Measurements from ENCODE around the gene PREX1. TPM values are rescaled to one million over a fixed set of nuclear protein-coding genes. Genes with fewer than 3 reads are reported as not detected.

The PREX1 gene
- total RNA-seq, 1 donor, result 14.1 TPM

DNA sequence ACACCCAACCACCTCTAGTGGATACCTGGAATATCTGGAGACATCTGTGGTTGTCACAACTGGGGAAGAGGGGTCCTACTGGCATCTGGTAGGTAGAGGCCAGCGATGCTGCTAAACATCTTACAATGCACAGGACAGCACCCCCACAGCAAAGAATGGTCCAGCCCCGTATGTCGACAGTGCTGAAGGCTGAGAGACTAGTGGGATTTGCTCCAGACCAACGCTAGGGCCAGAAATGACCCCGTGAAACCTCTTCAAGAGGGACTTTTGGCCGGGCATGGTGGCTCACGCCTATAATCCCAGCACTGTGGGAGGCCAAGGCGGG, 7.2 kb downstream of the PREX1 start:
- H3K79me2 ChIP-seq (ENCODE audit: insufficient read depth, low read length), result no peaks in the 10 kb centered on the region
- H3K9me3 ChIP-seq (ENCODE audit: low read depth, low read length), result no peaks in the 10 kb centered on the region
- H3K27ac ChIP-seq (ENCODE audit: low read depth, low read length), result no peak overlapping the region
- H4K20me1 ChIP-seq (ENCODE audit: insufficient read depth, low read length), result peaks cover 6% of the 10 kb centered on the region
- TF ChIP-seq, protein P1, sequence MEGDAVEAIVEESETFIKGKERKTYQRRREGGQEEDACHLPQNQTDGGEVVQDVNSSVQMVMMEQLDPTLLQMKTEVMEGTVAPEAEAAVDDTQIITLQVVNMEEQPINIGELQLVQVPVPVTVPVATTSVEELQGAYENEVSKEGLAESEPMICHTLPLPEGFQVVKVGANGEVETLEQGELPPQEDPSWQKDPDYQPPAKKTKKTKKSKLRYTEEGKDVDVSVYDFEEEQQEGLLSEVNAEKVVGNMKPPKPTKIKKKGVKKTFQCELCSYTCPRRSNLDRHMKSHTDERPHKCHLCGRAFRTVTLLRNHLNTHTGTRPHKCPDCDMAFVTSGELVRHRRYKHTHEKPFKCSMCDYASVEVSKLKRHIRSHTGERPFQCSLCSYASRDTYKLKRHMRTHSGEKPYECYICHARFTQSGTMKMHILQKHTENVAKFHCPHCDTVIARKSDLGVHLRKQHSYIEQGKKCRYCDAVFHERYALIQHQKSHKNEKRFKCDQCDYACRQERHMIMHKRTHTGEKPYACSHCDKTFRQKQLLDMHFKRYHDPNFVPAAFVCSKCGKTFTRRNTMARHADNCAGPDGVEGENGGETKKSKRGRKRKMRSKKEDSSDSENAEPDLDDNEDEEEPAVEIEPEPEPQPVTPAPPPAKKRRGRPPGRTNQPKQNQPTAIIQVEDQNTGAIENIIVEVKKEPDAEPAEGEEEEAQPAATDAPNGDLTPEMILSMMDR (IDR thresholded peaks at IDR 0.05; ENCODE audit: extremely low read depth, low read depth, low read length), result no peak
- H2AFZ ChIP-seq (ENCODE audit: low read length), result no peak overlapping the region
- no peak for DNase-seq (ENCODE audit: insufficient read length, low spot score, missing footprints)
- no peak overlapping the region for H3K4me3 ChIP-seq (ENCODE audit: insufficient read depth, low read length)
- H3K4me1 ChIP-seq (ENCODE audit: insufficient read depth, low read length), result peaks cover 26% of the 10 kb centered on the region
- H3K4me2 ChIP-seq (ENCODE audit: insufficient read depth, low read length), result no peak overlapping the region
- peaks cover 4% of the 10 kb centered on the region for H3K27me3 ChIP-seq (ENCODE audit: insufficient read depth, low read length)
- H3K36me3 ChIP-seq (ENCODE audit: insufficient read depth, low read length), result no peaks in the 10 kb centered on the region

DNA sequence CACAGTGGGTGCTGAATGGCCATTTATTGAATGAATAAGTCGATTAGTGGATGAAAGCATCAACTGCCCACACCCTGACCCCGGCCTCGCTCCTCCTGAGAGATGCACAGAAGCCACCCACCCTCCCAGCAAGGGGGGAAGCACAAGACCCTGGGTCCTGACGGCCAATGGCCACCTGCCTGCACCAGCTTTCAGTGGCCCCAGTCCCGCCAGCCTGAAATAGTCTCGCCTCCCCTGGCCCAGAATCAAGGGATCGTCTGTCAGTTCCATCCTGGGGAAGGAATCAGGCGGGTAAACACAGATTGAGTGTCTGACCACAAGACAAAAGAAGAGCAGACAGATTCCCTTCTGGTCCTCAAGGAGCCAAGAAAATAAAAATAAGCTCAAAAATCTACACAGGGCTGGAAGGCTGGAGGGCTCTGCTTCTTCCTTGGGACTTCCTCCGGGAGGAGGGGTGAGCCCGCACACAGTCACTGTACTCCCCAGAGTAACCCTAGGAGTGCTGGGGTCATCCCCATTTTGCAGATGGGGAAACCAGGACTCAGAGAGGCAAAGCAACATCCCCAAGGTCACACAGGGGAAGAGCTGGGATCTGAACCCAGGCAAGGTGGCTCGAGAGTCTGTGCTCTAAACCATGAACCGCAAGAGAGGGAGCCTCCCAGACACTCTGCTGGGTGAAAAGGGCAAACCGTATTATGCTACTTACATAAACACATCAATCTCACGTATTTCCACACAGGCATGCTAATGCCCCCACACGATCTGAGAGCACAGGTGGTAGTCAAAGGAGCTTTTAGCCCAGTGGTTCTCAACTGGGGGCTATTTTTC, 7.8 kb downstream of the PREX1 start:
- Histone ChIP-seq H3K4me2 (ENCODE audit: insufficient read depth, low read length) (no peak overlapping the region), H4K20me1 (ENCODE audit: insufficient read depth, low read length) (peaks cover 6% of the 10 kb centered on the region), H3K4me1 (ENCODE audit: insufficient read depth, low read length) (peaks cover 20% of the 10 kb centered on the region), H2AFZ (ENCODE audit: low read length) (no peak overlapping the region), H3K36me3 (ENCODE audit: insufficient read depth, low read length) (no peaks in the 10 kb centered on the region), H3K27me3 (ENCODE audit: insufficient read depth, low read length) (peaks cover 4% of the 10 kb centered on the region), H3K79me2 (ENCODE audit: insufficient read depth, low read length) (no peaks in the 10 kb centered on the region), H3K27ac (ENCODE audit: low read depth, low read length) (no peak overlapping the region), H3K9me3 (ENCODE audit: low read depth, low read length) (no peaks in the 10 kb centered on the region), H3K4me3 (ENCODE audit: insufficient read depth, low read length) (no peak overlapping the region)
- TF ChIP-seq, protein P1 (IDR thresholded peaks at IDR 0.05; ENCODE audit: extremely low read depth, low read depth, low read length), result no peak
- DNase-seq (ENCODE audit: insufficient read length, low spot score, missing footprints), result no peak

DNA sequence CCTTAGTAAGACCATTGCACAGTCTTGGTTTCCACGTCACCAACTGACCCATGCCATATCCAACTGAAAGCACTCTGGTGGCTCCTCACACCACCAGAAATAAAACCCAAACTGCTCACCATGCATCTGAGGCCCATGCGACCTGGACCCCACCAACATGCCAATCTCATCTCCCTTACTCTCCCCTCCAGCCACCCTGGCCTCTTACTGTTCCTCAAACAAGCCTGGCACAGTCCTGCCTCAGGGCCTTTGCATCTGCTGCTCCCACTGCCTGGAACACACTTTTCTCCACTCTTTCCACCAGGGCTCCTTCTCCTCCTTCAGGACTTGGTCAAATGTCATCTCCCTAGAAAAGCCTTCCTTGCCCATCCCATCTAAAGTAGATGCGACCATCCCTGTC, 8.7 kb downstream of the PREX1 start:
- no peak overlapping the region for H3K27ac ChIP-seq (ENCODE audit: low read depth, low read length)
- DNase-seq (ENCODE audit: insufficient read length, low spot score, missing footprints), result no peak
- peaks cover 2% of the 10 kb centered on the region for H3K79me2 ChIP-seq (ENCODE audit: insufficient read depth, low read length)
- H3K4me2 ChIP-seq (ENCODE audit: insufficient read depth, low read length), result no peak overlapping the region
- no peak overlapping the region for H2AFZ ChIP-seq (ENCODE audit: low read length)
- peaks cover 6% of the 10 kb centered on the region for H4K20me1 ChIP-seq (ENCODE audit: insufficient read depth, low read length)
- H3K4me1 ChIP-seq (ENCODE audit: insufficient read depth, low read length), result peaks cover 11% of the 10 kb centered on the region
- H3K4me3 ChIP-seq (ENCODE audit: insufficient read depth, low read length), result no peak overlapping the region
- TF ChIP-seq, protein P1 (IDR thresholded peaks at IDR 0.05; ENCODE audit: extremely low read depth, low read depth, low read length), result no peak
- peaks cover 4% of the 10 kb centered on the region for H3K27me3 ChIP-seq (ENCODE audit: insufficient read depth, low read length)
- no peaks in the 10 kb centered on the region for H3K36me3 ChIP-seq (ENCODE audit: insufficient read depth, low read length)
- H3K9me3 ChIP-seq (ENCODE audit: low read depth, low read length), result no peaks in the 10 kb centered on the region

DNA sequence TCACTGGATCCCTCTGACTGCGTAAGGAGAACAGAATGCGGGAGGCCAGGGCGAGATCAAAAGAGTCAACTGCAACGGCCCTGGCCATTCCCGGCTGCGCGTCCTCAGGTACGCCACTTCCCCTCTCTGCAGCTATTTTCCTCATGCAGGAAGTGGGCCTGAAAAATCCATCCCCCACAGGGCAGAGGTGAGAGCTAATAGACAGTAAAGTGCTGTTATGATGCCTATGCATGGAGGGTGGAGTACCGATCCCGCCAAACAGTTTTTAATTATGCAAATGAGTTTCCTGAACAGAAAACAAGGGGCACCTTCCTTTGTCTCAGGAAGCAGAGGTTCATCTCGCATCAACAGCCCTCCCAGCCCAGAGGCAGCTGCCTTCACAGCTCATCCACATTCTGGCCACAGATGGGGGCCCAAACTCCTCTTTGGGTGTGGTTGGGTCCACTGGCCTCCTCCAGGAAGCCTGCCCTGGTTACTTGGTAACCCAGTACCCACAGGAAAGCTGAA, 9.3 kb downstream of the PREX1 start:
- Histone ChIP-seq H3K27me3 (ENCODE audit: insufficient read depth, low read length) (peaks cover 4% of the 10 kb centered on the region), H3K4me1 (ENCODE audit: insufficient read depth, low read length) (peaks cover 5% of the 10 kb centered on the region), H4K20me1 (ENCODE audit: insufficient read depth, low read length) (peaks cover 6% of the 10 kb centered on the region), H3K9me3 (ENCODE audit: low read depth, low read length) (no peaks in the 10 kb centered on the region), H3K36me3 (ENCODE audit: insufficient read depth, low read length) (no peaks in the 10 kb centered on the region), H2AFZ (ENCODE audit: low read length) (no peak overlapping the region), H3K4me2 (ENCODE audit: insufficient read depth, low read length) (no peak overlapping the region), H3K27ac (ENCODE audit: low read depth, low read length) (no peak overlapping the region), H3K79me2 (ENCODE audit: insufficient read depth, low read length) (peaks cover 4% of the 10 kb centered on the region), H3K4me3 (ENCODE audit: insufficient read depth, low read length) (no peak overlapping the region)
- TF ChIP-seq, protein P1 (IDR thresholded peaks at IDR 0.05; ENCODE audit: extremely low read depth, low read depth, low read length), result no peak
- DNase-seq (ENCODE audit: insufficient read length, low spot score, missing footprints), result no peak

All from osteoblast (primary cell).